ENCODE data around the gene INSYN2B. TPM values are rescaled to one million over a fixed set of nuclear protein-coding genes. Genes with fewer than 3 reads are reported as not detected.

Gene INSYN2B
- total RNA-seq, 1 donor from 2014 or later = 0.17 TPM

DNA sequence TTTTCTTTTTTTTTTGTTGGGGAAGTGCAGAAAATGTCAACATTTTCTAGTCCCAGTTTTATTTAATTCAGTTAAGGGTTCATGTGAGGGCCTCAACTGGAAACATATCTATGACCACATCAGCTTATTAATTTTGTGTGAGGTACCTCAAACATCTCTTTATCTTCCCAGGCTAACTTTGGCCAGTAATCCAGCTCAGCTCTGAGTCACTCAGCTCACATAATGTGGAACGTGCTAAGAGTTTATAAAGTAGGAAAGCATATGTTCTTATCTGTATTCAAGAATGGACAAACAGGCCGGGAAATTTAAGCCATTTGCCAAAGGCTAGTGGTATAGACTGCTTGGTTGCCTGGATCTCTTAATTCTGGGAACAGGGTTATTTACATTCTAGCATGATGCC lies 118.4 kb downstream of the INSYN2B start:
- TF ChIP-seq CTCF (IDR thresholded peaks at IDR 0.05; ENCODE audit: insufficient read depth, low read length, poor library complexity, severe bottlenecking) = no peak
- Histone ChIP-seq H3K36me3 (ENCODE audit: control insufficient read depth, insufficient read depth, low read length) (no peaks in the 10 kb centered on the region), H3K4me3 (ENCODE audit: low read depth, low read length) (no peak overlapping the region), H3K27me3 (ENCODE audit: control insufficient read depth, insufficient read depth, low read length) (no peaks in the 10 kb centered on the region)
- DNase-seq (ENCODE audit: low read depth) = no peak

- no peaks in the 10 kb centered on the region for H3K36me3 ChIP-seq (ENCODE audit: control insufficient read depth, insufficient read depth, low read length)
- no peak for DNase-seq (ENCODE audit: low read depth)
- no peak overlapping the region for H3K4me3 ChIP-seq (ENCODE audit: low read depth, low read length)
- no peaks in the 10 kb centered on the region for H3K27me3 ChIP-seq (ENCODE audit: control insufficient read depth, insufficient read depth, low read length)
- no peak for TF ChIP-seq CTCF (IDR thresholded peaks at IDR 0.05; ENCODE audit: insufficient read depth, low read length, poor library complexity, severe bottlenecking)
These were observed 118.9 kb downstream of the INSYN2B start for GRCh38 chr5:169861433-169861832.

DNA sequence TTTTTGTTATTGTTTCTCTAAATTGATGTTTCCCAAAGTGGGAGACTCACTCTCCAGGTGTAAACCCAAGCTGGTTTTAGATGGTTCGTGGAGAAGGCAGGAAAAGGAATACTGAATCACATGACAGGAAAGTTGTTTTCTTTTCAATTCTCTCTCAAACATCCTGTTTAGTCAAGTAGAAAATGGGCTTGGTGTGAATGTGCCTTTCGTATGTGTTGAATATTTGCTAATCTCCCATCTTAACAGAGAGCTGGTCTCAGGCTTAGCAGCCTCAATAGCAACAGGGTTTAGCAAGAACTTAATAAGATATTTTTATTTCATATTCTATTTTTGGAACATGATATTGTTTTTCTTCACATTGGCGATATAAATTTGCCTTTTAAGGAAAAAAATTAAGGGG lies 119.7 kb downstream of the INSYN2B start:
- TF ChIP-seq CTCF (IDR thresholded peaks at IDR 0.05; ENCODE audit: insufficient read depth, low read length, poor library complexity, severe bottlenecking) = no peak
- no peak for DNase-seq (ENCODE audit: low read depth)
- no peaks in the 10 kb centered on the region for H3K27me3 ChIP-seq (ENCODE audit: control insufficient read depth, insufficient read depth, low read length)

DNA sequence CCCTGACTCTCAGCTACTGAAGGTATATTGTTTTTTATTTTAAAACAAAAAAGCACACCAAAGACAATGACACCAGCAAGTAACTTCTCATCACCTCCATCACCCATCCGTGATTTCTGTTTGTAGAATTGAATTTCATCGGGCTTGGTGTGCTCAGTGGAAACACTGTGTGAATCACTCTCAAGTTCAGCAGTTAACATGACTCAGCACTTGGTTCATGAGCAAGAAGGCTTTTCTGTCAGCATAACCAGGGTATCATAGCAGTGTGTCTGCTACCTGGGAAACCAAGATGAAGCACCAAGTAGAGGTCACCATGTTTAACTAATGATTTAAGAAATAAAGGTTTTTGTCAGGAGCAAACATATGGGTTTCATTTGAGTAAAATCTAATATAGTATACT lies 123.7 kb downstream of the INSYN2B start:
- no peaks in the 10 kb centered on the region for H3K27me3 ChIP-seq (ENCODE audit: control insufficient read depth, insufficient read depth, low read length)
- no peak overlapping the region for H3K4me3 ChIP-seq (ENCODE audit: low read depth, low read length)
- H3K36me3 ChIP-seq (ENCODE audit: control insufficient read depth, insufficient read depth, low read length) = no peaks in the 10 kb centered on the region
- no peak for TF ChIP-seq CTCF (IDR thresholded peaks at IDR 0.05; ENCODE audit: insufficient read depth, low read length, poor library complexity, severe bottlenecking)
- peak; percentile 79 for DNase-seq (ENCODE audit: low read depth)

More for the DNA sequence above, 119.7 kb downstream of the INSYN2B start:
- H3K4me3 ChIP-seq (ENCODE audit: low read depth, low read length) = no peak overlapping the region
- no peaks in the 10 kb centered on the region for H3K36me3 ChIP-seq (ENCODE audit: control insufficient read depth, insufficient read depth, low read length)

- no peak for TF ChIP-seq CTCF (IDR thresholded peaks at IDR 0.05; ENCODE audit: insufficient read depth, low read length, poor library complexity, severe bottlenecking)
- DNase-seq (ENCODE audit: low read depth) = no peak
- Histone ChIP-seq H3K36me3 (ENCODE audit: control insufficient read depth, insufficient read depth, low read length) (no peaks in the 10 kb centered on the region), H3K4me3 (ENCODE audit: low read depth, low read length) (no peak overlapping the region), H3K27me3 (ENCODE audit: control insufficient read depth, insufficient read depth, low read length) (no peaks in the 10 kb centered on the region)
These were observed 128.9 kb downstream of the INSYN2B start for GRCh38 chr5:169851321-169851850.

- DNase-seq (ENCODE audit: low read depth) = no peak
- peak; percentile 8 for TF ChIP-seq CTCF (IDR thresholded peaks at IDR 0.05; ENCODE audit: insufficient read depth, low read length, poor library complexity, severe bottlenecking)
- no peaks in the 10 kb centered on the region for H3K36me3 ChIP-seq (ENCODE audit: control insufficient read depth, insufficient read depth, low read length)
- no peak overlapping the region for H3K4me3 ChIP-seq (ENCODE audit: low read depth, low read length)
- H3K27me3 ChIP-seq (ENCODE audit: control insufficient read depth, insufficient read depth, low read length) = no peaks in the 10 kb centered on the region
These were observed 129.9 kb downstream of the INSYN2B start for GRCh38 chr5:169850409-169850808.
